ENCODE data around the gene NUP88. TPM values are rescaled to one million over a fixed set of nuclear protein-coding genes. Genes with fewer than 3 reads are reported as not detected.

Gene NUP88
- total RNA-seq, 1 donor from 2014 or later, result 72.4 TPM

DNA sequence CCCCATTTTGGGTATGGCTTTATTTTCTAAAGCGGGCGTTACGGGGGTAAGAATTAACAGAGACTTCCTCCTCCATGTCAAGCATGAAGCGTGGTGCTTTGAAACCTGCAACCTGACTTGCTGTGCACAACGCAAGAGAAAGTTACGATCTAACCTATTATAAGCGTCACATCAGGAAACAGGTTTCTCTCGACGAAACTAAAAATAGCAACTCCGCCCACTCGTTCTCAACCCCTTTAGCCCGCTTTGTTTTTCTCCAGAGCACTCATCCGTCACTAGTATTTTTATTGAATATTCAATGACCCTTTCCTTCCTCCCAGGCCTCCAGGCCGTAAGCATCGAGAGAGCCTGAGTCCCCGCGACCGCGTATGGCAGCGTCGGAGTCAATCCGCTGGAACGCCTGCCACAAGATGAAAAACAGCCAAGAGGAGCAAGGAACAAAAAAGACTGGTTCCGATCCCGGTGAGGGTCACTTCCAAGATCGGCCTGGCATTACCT, 555 bp downstream of the NUP88 start:
- H3K9me3 Mint-ChIP-seq, result no peaks in the 10 kb centered on the region
- peak overlapping the region; percentile 99 for H3K27ac Mint-ChIP-seq
- H3K4me3 Mint-ChIP-seq, result peak overlapping the region; percentile 97
- DNase-seq (ENCODE audit: extremely low spot score, unreplicated experiment), result no peak
- TF ChIP-seq, protein P1, sequence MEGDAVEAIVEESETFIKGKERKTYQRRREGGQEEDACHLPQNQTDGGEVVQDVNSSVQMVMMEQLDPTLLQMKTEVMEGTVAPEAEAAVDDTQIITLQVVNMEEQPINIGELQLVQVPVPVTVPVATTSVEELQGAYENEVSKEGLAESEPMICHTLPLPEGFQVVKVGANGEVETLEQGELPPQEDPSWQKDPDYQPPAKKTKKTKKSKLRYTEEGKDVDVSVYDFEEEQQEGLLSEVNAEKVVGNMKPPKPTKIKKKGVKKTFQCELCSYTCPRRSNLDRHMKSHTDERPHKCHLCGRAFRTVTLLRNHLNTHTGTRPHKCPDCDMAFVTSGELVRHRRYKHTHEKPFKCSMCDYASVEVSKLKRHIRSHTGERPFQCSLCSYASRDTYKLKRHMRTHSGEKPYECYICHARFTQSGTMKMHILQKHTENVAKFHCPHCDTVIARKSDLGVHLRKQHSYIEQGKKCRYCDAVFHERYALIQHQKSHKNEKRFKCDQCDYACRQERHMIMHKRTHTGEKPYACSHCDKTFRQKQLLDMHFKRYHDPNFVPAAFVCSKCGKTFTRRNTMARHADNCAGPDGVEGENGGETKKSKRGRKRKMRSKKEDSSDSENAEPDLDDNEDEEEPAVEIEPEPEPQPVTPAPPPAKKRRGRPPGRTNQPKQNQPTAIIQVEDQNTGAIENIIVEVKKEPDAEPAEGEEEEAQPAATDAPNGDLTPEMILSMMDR (conservative IDR thresholded peaks at IDR 0.05), result no peak
- H3K36me3 Mint-ChIP-seq, result peaks cover 17% of the 10 kb centered on the region
- no peaks in the 10 kb centered on the region for H3K27me3 Mint-ChIP-seq
- H3K4me1 Mint-ChIP-seq (ENCODE audit: unreplicated experiment), result peaks cover 16% of the 10 kb centered on the region

DNA sequence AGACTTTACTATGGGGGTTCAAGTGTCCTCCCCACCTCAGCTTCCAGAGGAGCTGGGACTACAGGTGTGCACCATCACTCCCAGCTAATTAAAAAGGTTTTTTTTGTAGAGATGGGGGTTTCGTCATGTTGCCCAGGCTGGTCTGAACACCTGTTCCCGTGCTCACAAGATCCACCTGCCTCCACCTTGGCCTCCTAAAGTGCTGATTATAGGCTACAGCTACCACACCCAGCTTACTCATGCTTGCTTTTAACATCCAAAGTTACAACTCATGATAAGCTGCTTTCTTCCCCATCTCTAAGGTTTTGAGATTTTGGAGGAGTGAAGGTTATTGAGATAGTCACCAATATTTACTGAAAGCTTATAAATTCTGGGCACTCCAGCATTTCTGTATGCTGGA, 2.6 kb downstream of the NUP88 start:
- TF ChIP-seq, protein P1 (conservative IDR thresholded peaks at IDR 0.05), result no peak
- H3K36me3 Mint-ChIP-seq, result peaks cover 25% of the 10 kb centered on the region
- DNase-seq (ENCODE audit: extremely low spot score, unreplicated experiment), result no peak
- no peaks in the 10 kb centered on the region for H3K9me3 Mint-ChIP-seq
- H3K27ac Mint-ChIP-seq, result peak overlapping the region; percentile 77
- H3K4me1 Mint-ChIP-seq (ENCODE audit: unreplicated experiment), result peaks cover 16% of the 10 kb centered on the region
- no peaks in the 10 kb centered on the region for H3K27me3 Mint-ChIP-seq
- peak overlapping the region; percentile 68 for H3K4me3 Mint-ChIP-seq

GRCh38 chr17:5413682-5414081, 5.8 kb downstream of the NUP88 start:
- no peak overlapping the region for H3K27ac Mint-ChIP-seq

DNA sequence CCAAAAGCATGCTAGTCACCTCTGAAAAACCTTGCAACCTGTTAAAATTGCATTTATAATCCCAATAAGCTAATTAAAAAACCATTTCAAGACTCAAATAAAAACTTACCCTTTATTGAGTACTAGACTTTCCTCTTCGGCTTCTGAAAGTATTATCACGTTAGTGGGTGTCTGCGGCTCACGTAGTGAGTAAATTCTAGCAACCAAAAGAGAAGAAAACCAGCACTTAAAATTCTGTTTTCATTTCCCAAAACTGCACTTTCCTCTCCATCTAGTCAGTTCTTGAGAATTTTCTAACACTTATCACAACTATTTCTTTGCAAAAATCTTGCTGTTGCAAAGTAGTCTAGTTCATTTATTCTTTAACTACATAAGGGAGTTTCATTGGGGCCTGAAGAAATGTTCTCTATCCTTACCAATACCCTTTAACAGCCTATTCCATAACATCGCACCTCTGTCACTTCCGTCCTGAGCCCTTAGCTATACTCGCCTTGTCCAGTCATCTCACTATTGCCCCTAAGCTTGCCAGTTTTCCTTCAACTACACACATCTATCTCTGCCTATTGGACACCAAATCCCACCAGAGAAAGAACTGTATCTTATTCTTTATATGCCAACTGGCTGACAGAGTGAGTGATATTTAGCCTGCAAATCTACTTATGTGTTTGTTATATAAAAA, 8.7 kb downstream of the NUP88 start:
- DNase-seq (ENCODE audit: extremely low spot score, unreplicated experiment), result no peak
- Mint-ChIP-seq H3K36me3 (peaks cover 32% of the 10 kb centered on the region), H3K27me3 (no peaks in the 10 kb centered on the region), H3K4me1 (ENCODE audit: unreplicated experiment) (no peaks in the 10 kb centered on the region), H3K27ac (no peak overlapping the region), H3K4me3 (no peak overlapping the region), H3K9me3 (no peaks in the 10 kb centered on the region)
- TF ChIP-seq, protein P1 (conservative IDR thresholded peaks at IDR 0.05), result no peak

More at GRCh38 chr17:5413682-5414081, 5.8 kb downstream of the NUP88 start:
- TF ChIP-seq, protein P1 (conservative IDR thresholded peaks at IDR 0.05), result no peak
- Mint-ChIP-seq H3K36me3 (peaks cover 36% of the 10 kb centered on the region), H3K27me3 (no peaks in the 10 kb centered on the region), H3K9me3 (no peaks in the 10 kb centered on the region), H3K4me3 (no peak overlapping the region), H3K4me1 (ENCODE audit: unreplicated experiment) (peaks cover 3% of the 10 kb centered on the region)
- DNase-seq (ENCODE audit: extremely low spot score, unreplicated experiment), result no peak

DNA sequence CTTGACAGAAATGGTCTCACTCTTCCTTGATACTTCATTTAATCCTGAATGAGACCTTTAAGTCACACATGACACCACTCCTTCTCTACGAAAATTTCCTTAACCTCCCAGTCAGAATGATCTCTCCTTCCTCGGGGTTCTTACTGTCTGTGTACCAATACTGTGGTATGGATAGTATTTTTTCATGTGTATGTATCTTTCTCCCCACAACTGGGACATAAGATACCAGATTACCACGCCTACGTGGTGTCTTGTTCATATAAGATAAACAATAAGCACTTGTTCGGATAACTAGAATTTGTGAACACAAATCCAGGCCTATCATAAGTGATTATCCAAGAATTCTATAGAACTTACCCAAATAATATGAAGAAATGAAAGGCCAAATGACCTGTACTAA, 11.3 kb downstream of the NUP88 start:
- H3K9me3 Mint-ChIP-seq, result no peaks in the 10 kb centered on the region

More for the DNA sequence above, 11.3 kb downstream of the NUP88 start:
- no peak overlapping the region for H3K4me3 Mint-ChIP-seq
- H3K4me1 Mint-ChIP-seq (ENCODE audit: unreplicated experiment), result no peaks in the 10 kb centered on the region
- no peak for DNase-seq (ENCODE audit: extremely low spot score, unreplicated experiment)
- H3K27ac Mint-ChIP-seq, result no peak overlapping the region
- H3K27me3 Mint-ChIP-seq, result no peaks in the 10 kb centered on the region
- TF ChIP-seq, protein P1 (conservative IDR thresholded peaks at IDR 0.05), result no peak
- peaks cover 37% of the 10 kb centered on the region for H3K36me3 Mint-ChIP-seq
